ENCODE results near the gene CYP1A1. TPM values are rescaled to one million over a fixed set of nuclear protein-coding genes. Genes with fewer than 3 reads are reported as not detected.

Gene CYP1A1
- total RNA-seq, 5 donors from 2014 or later (not counting 1 experiment from before 2014, with no cell fraction given): 0.14 to 3.3 (median 1.9) TPM; not detected in 1

DNA sequence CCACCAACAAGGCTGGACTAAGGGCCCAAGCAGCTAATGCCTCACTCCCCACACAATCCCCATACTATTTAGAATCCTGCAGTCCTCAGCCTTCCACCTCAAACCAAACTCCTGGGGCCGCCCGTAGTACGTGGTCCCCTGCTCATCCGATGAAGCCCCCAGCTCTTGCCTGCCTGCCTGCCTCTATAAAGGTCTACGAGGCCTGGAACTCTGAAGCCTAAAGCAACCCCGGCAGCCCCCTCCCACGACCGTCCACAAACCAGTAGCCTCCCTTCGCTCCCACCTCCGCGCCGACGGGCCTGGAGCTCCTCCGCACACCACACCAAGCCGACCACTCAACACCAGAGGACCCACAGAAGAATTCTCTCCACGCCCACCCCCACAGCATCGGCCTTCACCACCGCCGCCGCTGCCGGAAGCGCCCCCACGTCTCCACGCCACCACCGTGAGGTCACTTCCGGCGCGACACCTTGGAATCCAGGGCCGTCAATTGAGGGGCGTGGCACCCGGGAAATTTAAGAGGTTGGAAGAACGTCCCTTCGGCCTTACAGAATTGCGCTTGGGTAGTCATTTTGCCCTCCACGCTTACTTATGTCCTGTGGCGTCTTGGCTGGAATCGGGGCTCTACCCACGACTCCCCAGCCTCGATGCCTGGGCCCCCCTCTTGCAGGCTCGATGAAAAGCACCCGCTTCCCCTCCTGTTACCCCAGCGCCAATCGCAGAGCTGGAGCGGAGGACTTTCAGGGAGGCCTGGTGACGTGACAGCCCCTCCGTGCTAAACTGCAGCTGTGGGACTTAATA is 29.5 kb downstream of the CYP1A1 start, which contains the start of gene EDC3:
Gene EDC3, minus strand, starts transcription at position 428 of the 801 bp plus-strand sequence. CDS start 20,900 bp downstream, outside the sequence.
- peak within 1 kb of the TSS; percentile 80 to 93 for H3K4me3 ChIP-seq (ENCODE audit: control insufficient read depth in 1 of 2, extremely low read depth in 1 of 2, low read length in 1 of 2)
- H3K27me3 ChIP-seq (replicated peaks in 1 of 2; ENCODE audit: control insufficient read depth in 2 of 2, extremely low read depth in 1 of 2, insufficient read depth in 2 of 2, low read length in 1 of 2): no peaks in the 10 kb centered on the region
- no peaks in the 10 kb centered on the region for H3K9me3 ChIP-seq
- WGBS (ENCODE audit: insufficient coverage): under 1% methylated on average over 41 of the region's 46 CpGs
- ChIA-PET CTCF (interaction anchor here in 1 of 2 donors (0.6 to 0.7 kb wide), 2 partner anchors 63 to 79 kb away, joined by 3 to 4 read pairs; no protein-coding TSS in a partner anchor), POLR2A (no interaction called here)
- H3K4me3 Mint-ChIP-seq: peak within 1 kb of the TSS; percentile 97 to 100 (median 100)
- peaks cover 3% of the 10 kb centered on the region for H3K36me3 Mint-ChIP-seq
- ATAC-seq (replicated peaks in 1 of 4) (peak; percentile 93 to 95 (median 94)), DNase-seq (peak; percentile 69 to 93 (median 84))
- H3K27ac ChIP-seq (ENCODE audit: low read length): peak within 1 kb of the TSS; percentile 75
- peaks cover 48 to 51% (median 50%) of the 10 kb centered on the region in 3 donors for H3K4me1 Mint-ChIP-seq
- peak within 1 kb of the TSS; percentile 95 for H3K27ac Mint-ChIP-seq
- no peaks in the 10 kb centered on the region for H3K9me3 Mint-ChIP-seq
- H3K4me1 ChIP-seq (ENCODE audit: control insufficient read depth in 1 of 2, extremely low read depth in 1 of 2, insufficient read depth in 2 of 2, low read length in 2 of 2): peaks cover 8 to 15% of the 10 kb centered on the region in 2 experiments
- no peaks in the 10 kb centered on the region for H3K27me3 Mint-ChIP-seq
- peaks cover 0 to 3% of the 10 kb centered on the region in 2 donors for H3K36me3 ChIP-seq (ENCODE audit: control insufficient read depth in 2 of 2, extremely low read depth in 1 of 2, insufficient read depth in 1 of 2, low read length in 1 of 2)

DNA sequence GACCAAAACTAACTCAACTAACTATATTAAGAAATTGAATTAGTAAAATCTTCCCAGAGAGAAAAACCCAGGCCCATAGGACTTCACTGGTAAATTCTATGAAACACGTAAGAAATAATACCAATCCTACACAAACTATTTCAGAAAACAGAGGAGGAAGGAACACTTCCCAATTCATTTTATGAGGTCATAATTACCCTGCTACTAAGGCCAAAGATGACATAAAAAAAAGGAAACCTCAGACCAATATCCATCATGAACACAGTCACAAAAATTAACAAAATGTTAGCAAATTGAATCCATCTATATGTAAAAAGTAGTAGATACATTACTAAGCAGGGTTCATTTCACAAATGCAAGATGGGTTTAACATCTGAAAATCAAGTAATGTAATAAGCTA is 33.0 kb downstream of the CYP1A1 start:
- Histone ChIP-seq H3K27me3 (replicated peaks in 1 of 2; ENCODE audit: control insufficient read depth in 2 of 2, extremely low read depth in 1 of 2, insufficient read depth in 2 of 2, low read length in 1 of 2) (no peaks in the 10 kb centered on the region), H3K4me1 (ENCODE audit: control insufficient read depth in 1 of 2, extremely low read depth in 1 of 2, insufficient read depth in 2 of 2, low read length in 2 of 2) (peaks cover 8 to 15% of the 10 kb centered on the region in 2 experiments), H3K27ac (ENCODE audit: low read length) (no peak overlapping the region), H3K36me3 (ENCODE audit: control insufficient read depth in 2 of 2, extremely low read depth in 1 of 2, insufficient read depth in 1 of 2, low read length in 1 of 2) (peaks cover 3 to 6% of the 10 kb centered on the region in 2 donors), H3K9me3 (no peaks in the 10 kb centered on the region), H3K4me3 (ENCODE audit: control insufficient read depth in 1 of 2, extremely low read depth in 1 of 2, low read length in 1 of 2) (no peak overlapping the region)
- peaks cover 45 to 60% (median 55%) of the 10 kb centered on the region in 3 donors for H3K4me1 Mint-ChIP-seq
- WGBS (ENCODE audit: insufficient coverage): no CpG with 5 or more reads among the region's 1 CpG
- ATAC-seq (replicated peaks in 1 of 4) (no peak), DNase-seq (no peak)
- ChIA-PET CTCF (no interaction called here), POLR2A (no interaction called here)
- H3K36me3 Mint-ChIP-seq: peaks cover 16% of the 10 kb centered on the region
- H3K27me3 Mint-ChIP-seq: no peaks in the 10 kb centered on the region
- H3K27ac Mint-ChIP-seq: no peak overlapping the region
- H3K9me3 Mint-ChIP-seq: no peaks in the 10 kb centered on the region
- H3K4me3 Mint-ChIP-seq: no peak overlapping the region

DNA sequence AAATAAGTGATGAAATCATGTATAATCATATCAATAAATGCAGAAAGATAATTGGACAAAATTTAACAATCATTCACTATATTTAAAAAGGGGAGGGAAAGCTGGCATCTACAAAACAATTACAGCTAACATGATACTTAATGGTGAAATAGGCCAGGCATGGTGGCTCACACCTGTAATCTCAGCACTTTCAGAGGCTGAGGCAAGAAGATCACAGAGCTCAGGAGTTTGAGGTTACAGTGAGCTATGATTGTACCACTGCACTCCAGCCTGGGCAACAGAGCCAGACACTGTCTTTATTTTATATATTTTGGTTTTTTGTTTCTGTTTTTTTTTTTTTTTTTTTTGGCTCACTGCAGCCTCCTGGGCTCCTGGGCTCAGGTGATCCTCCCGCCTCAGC is 41.6 kb downstream of the CYP1A1 start:
- ATAC-seq (replicated peaks in 1 of 4) (no peak), DNase-seq (no peak)
- Mint-ChIP-seq H3K4me1 (peaks cover 13 to 24% (median 20%) of the 10 kb centered on the region in 3 donors), H3K27me3 (no peaks in the 10 kb centered on the region), H3K27ac (no peak overlapping the region), H3K36me3 (peaks cover 30% of the 10 kb centered on the region), H3K9me3 (peaks cover 0 to 3% (median 3%) of the 10 kb centered on the region in 3 donors), H3K4me3 (no peak overlapping the region)
- Histone ChIP-seq H3K9me3 (no peaks in the 10 kb centered on the region), H3K4me3 (ENCODE audit: control insufficient read depth in 1 of 2, extremely low read depth in 1 of 2, low read length in 1 of 2) (no peak overlapping the region), H3K27me3 (replicated peaks in 1 of 2; ENCODE audit: control insufficient read depth in 2 of 2, extremely low read depth in 1 of 2, insufficient read depth in 2 of 2, low read length in 1 of 2) (no peaks in the 10 kb centered on the region), H3K27ac (ENCODE audit: low read length) (no peak overlapping the region), H3K36me3 (ENCODE audit: control insufficient read depth in 2 of 2, extremely low read depth in 1 of 2, insufficient read depth in 1 of 2, low read length in 1 of 2) (peaks cover 0 to 10% of the 10 kb centered on the region in 2 donors), H3K4me1 (ENCODE audit: control insufficient read depth in 1 of 2, extremely low read depth in 1 of 2, insufficient read depth in 2 of 2, low read length in 2 of 2) (no peaks in the 10 kb centered on the region)
- no CpG with 5 or more reads among the region's 1 CpG for whole genome bisulfite sequencing (ENCODE audit: insufficient coverage)
- ChIA-PET CTCF (interaction anchor here in 1 of 2 donors (0.6 kb wide), 1 partner anchor 1610 kb away, joined by 3 read pairs; no protein-coding TSS in a partner anchor), POLR2A (interaction anchor here (0.6 to 0.7 kb wide), 5 partner anchors 13 to 275 kb away, joined by 3 to 8 read pairs (median 5); no protein-coding TSS in a partner anchor)

DNA sequence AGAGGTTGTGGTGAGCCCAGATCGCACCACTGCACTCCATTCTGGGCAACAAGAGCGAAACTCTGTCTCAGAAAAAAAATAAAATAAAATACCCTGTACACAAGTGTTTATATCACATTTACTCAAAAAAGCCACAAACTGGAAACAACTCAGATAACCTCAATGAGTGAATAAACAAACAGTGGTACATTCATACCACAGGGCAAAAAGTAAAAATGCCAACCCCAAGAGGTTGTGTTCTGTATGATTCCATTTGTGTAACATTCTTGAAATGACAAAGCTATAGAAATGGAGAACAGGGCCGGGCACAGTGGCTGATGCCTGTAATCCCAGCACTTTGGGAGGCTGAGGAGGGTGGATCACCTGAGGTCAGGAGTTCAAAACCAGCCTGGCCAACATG is 42.4 kb downstream of the CYP1A1 start:
- Mint-ChIP-seq H3K9me3 (peaks cover 0 to 3% (median 3%) of the 10 kb centered on the region in 3 donors), H3K36me3 (peaks cover 30% of the 10 kb centered on the region), H3K4me3 (no peak overlapping the region), H3K4me1 (peaks cover 13 to 19% (median 16%) of the 10 kb centered on the region in 3 donors), H3K27ac (no peak overlapping the region), H3K27me3 (no peaks in the 10 kb centered on the region)
- H3K4me3 ChIP-seq (ENCODE audit: control insufficient read depth in 1 of 2, extremely low read depth in 1 of 2, low read length in 1 of 2): no peak overlapping the region
- ChIA-PET POLR2A (no interaction called here), CTCF (no interaction called here)
- H3K9me3 ChIP-seq: no peaks in the 10 kb centered on the region
- H3K36me3 ChIP-seq (ENCODE audit: control insufficient read depth in 2 of 2, extremely low read depth in 1 of 2, insufficient read depth in 1 of 2, low read length in 1 of 2): peaks cover 0 to 10% of the 10 kb centered on the region in 2 donors
- ATAC-seq (replicated peaks in 1 of 4) (no peak), DNase-seq (no peak)
- H3K27me3 ChIP-seq (replicated peaks in 1 of 2; ENCODE audit: control insufficient read depth in 2 of 2, extremely low read depth in 1 of 2, insufficient read depth in 2 of 2, low read length in 1 of 2): no peaks in the 10 kb centered on the region
- WGBS (ENCODE audit: insufficient coverage): 84% methylated on average over 2 of the region's 3 CpGs
- no peak overlapping the region for H3K27ac ChIP-seq (ENCODE audit: low read length)
- H3K4me1 ChIP-seq (ENCODE audit: control insufficient read depth in 1 of 2, extremely low read depth in 1 of 2, insufficient read depth in 2 of 2, low read length in 2 of 2): no peaks in the 10 kb centered on the region

DNA sequence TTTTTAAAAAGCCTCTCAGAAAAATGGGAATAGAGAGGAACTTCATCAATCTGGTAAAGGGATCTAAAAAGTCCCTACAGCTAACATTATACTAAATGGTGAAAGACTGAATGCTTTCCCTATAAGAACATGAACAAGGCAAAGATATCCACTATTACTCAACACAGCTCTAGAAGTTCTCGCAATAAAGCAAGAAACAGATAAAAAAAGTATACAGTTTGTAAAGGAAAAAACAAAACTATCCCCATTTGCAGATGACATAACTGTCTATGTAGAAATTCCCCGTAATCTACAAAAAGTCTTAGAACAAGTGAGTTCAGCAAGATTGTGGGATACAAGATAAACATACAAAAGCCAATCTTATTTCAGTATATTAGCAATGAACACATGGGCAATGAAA is 44.9 kb downstream of the CYP1A1 start:
- Mint-ChIP-seq H3K9me3 (peaks cover 0 to 3% (median 3%) of the 10 kb centered on the region in 3 donors), H3K4me1 (peaks cover 13 to 28% (median 27%) of the 10 kb centered on the region in 3 donors), H3K36me3 (peaks cover 27% of the 10 kb centered on the region), H3K27ac (no peak overlapping the region), H3K4me3 (no peak overlapping the region), H3K27me3 (no peaks in the 10 kb centered on the region)
- H3K9me3 ChIP-seq: no peaks in the 10 kb centered on the region
- no peak for DNase-seq
- CTCF ChIA-PET: no interaction called here
- H3K4me1 ChIP-seq (ENCODE audit: control insufficient read depth in 1 of 2, extremely low read depth in 1 of 2, insufficient read depth in 2 of 2, low read length in 2 of 2): no peaks in the 10 kb centered on the region
- peaks cover 0 to 7% of the 10 kb centered on the region in 2 donors for H3K36me3 ChIP-seq (ENCODE audit: control insufficient read depth in 2 of 2, extremely low read depth in 1 of 2, insufficient read depth in 1 of 2, low read length in 1 of 2)
- ATAC-seq (replicated peaks in 1 of 4): no peak
- WGBS (ENCODE audit: insufficient coverage): no CpG with 5 or more reads among the region's 2 CpGs
- H3K4me3 ChIP-seq (ENCODE audit: control insufficient read depth in 1 of 2, extremely low read depth in 1 of 2, low read length in 1 of 2): no peak overlapping the region
- no peak overlapping the region for H3K27ac ChIP-seq (ENCODE audit: low read length)
- POLR2A ChIA-PET: no interaction called here
- no peaks in the 10 kb centered on the region for H3K27me3 ChIP-seq (replicated peaks in 1 of 2; ENCODE audit: control insufficient read depth in 2 of 2, extremely low read depth in 1 of 2, insufficient read depth in 2 of 2, low read length in 1 of 2)

DNA sequence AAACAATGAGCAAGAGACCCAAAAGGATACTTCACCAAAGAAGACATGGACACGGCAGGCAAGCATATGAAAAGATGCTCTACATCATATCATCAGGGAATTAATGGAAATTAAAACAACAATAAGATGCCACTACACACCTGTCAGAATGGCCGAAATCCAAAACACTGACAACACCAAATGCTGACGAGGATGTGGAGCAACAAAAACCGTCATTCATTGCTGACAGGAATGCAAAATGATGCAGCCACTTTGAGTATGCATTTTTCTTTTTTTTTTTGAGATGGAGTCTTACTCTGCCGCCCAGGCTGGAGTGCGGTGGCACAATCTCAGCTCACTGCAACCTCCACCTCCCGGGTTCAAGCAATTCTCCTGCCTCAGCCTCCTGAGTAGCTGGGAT is 48.5 kb downstream of the CYP1A1 start:
- Histone ChIP-seq H3K27me3 (replicated peaks in 1 of 2; ENCODE audit: control insufficient read depth in 2 of 2, extremely low read depth in 1 of 2, insufficient read depth in 2 of 2, low read length in 1 of 2) (no peaks in the 10 kb centered on the region), H3K27ac (ENCODE audit: low read length) (no peak overlapping the region), H3K36me3 (ENCODE audit: control insufficient read depth in 2 of 2, extremely low read depth in 1 of 2, insufficient read depth in 1 of 2, low read length in 1 of 2) (peaks cover 0 to 15% of the 10 kb centered on the region in 2 donors), H3K4me3 (ENCODE audit: control insufficient read depth in 1 of 2, extremely low read depth in 1 of 2, low read length in 1 of 2) (no peak overlapping the region), H3K9me3 (no peaks in the 10 kb centered on the region), H3K4me1 (ENCODE audit: control insufficient read depth in 1 of 2, extremely low read depth in 1 of 2, insufficient read depth in 2 of 2, low read length in 2 of 2) (no peaks in the 10 kb centered on the region)
- Mint-ChIP-seq H3K27me3 (no peaks in the 10 kb centered on the region), H3K27ac (no peak overlapping the region), H3K9me3 (no peaks in the 10 kb centered on the region), H3K36me3 (peaks cover 32% of the 10 kb centered on the region), H3K4me1 (peaks cover 13 to 23% (median 21%) of the 10 kb centered on the region in 3 donors), H3K4me3 (no peak overlapping the region)
- ATAC-seq (replicated peaks in 1 of 4): no peak
- no CpG with 5 or more reads among the region's 7 CpGs for WGBS (ENCODE audit: insufficient coverage)
- POLR2A ChIA-PET: no interaction called here
- CTCF ChIA-PET: interaction anchor here in 1 of 2 donors (0.7 to 1.5 kb wide), 2 partner anchors 11 to 315 kb away, joined by 3 to 5 read pairs; no protein-coding TSS in a partner anchor
- no peak for DNase-seq
